MM.1S (cell line): ENCODE measurements around the gene F10.

Source experiments
- EZH2 ChIP-seq: fragments of 300-600 bp; sonication (generic); optimal IDR thresholded peaks from 2 replicates; pipeline ENCODE3; 2017; ENCODE audit warnings: low read depth, mild to moderate bottlenecking, antibody characterized with exemption, low read length, mixed read lengths
- TF ChIP-seq, protein P1 (sequence below): fragments of 300-600 bp; sonication (generic); IDR thresholded peaks from 2 replicates; pipeline ENCODE4 v1.5.1; 2016; ENCODE audit warnings: antibody characterized with exemption, low read length, mixed read lengths

DNA sequence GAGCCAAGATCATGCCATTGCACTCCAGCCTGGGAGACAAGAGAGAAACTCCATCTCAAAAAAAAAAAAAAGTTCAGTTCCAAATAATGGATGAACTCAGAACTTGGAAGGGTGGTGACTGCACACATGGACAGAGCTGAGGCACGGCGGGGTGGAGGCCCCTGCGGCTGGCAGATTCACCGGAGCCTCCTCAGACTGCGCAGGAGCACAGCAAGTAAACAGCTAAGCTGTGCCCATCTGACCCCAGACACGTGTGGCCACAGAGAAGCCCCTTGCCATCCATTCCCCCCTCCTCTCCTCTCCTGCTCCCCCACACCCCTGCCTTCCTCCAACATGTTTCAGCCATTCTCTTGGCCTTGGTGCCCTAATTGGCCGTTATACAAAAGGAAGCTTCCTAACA, 20.3 kb downstream of the F10 start:
- TF ChIP-seq, protein P1, sequence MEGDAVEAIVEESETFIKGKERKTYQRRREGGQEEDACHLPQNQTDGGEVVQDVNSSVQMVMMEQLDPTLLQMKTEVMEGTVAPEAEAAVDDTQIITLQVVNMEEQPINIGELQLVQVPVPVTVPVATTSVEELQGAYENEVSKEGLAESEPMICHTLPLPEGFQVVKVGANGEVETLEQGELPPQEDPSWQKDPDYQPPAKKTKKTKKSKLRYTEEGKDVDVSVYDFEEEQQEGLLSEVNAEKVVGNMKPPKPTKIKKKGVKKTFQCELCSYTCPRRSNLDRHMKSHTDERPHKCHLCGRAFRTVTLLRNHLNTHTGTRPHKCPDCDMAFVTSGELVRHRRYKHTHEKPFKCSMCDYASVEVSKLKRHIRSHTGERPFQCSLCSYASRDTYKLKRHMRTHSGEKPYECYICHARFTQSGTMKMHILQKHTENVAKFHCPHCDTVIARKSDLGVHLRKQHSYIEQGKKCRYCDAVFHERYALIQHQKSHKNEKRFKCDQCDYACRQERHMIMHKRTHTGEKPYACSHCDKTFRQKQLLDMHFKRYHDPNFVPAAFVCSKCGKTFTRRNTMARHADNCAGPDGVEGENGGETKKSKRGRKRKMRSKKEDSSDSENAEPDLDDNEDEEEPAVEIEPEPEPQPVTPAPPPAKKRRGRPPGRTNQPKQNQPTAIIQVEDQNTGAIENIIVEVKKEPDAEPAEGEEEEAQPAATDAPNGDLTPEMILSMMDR = no peak
- no peak for TF ChIP-seq EZH2
